Ovary (tissue), 9 donors: Measurements from ENCODE around the gene SARM1. TPM values are rescaled to one million over a fixed set of nuclear protein-coding genes. Genes with fewer than 3 reads are reported as not detected.

Source experiments
- DNase-seq, 5 donors: peaks; one replicate each; pipeline ENCODE4 v3.0.0-alpha.2; 2019 to 2020
- H3K27ac ChIP-seq, 2 donors: fragments of 200-600 bp; one replicate each; pipeline versions ENCODE4 v1.5.1 to v1.8.0; 2019 to 2022
- H3K27me3 ChIP-seq: fragments of 200-600 bp; one replicate; pipeline ENCODE4 v1.8.0; 2022
- H3K36me3 ChIP-seq: fragments of 200-600 bp; sonication (generic); one replicate; pipeline ENCODE4 v1.5.1; 2019
- H3K4me1 ChIP-seq: one replicate; pipeline ENCODE4 v1.8.1; 2013; ENCODE audit warnings: mild to moderate bottlenecking, moderate library complexity; ENCODE audit not compliant: insufficient read depth
- H3K4me3 ChIP-seq: fragments of 200-600 bp; sonication (generic); one replicate; pipeline ENCODE4 v1.5.1; 2017
- H3K9me3 ChIP-seq, 2 donors: fragments of 200-600 bp in 1 of 2; sonication (generic) in 1 of 2; one replicate each; pipeline versions ENCODE4 v1.5.1 to v1.8.1; 2013 to 2019; ENCODE audit warnings: mild to moderate bottlenecking in 1 of 2, moderate library complexity in 1 of 2
- CTCF ChIP-seq, 3 donors: fragments of 450-650 bp in 2 of 3; fragments of 200-600 bp in 1 of 3; IDR thresholded peaks; one replicate each; pipeline versions ENCODE4 v1.5.1 to v1.8.0; 2016 to 2022; ENCODE audit warnings: antibody characterized with exemption in 3 of 3, mild to moderate bottlenecking in 1 of 3
- EP300 ChIP-seq: sonication (generic); formaldehyde crosslinking; IDR thresholded peaks from one replicate; pipeline ENCODE4 v1.6.1; 2017; ENCODE audit warnings: antibody characterized with exemption
- POLR2A ChIP-seq: fragments of 450-650 bp; IDR thresholded peaks from one replicate; pipeline ENCODE4 v1.6.1; 2017; ENCODE audit warnings: antibody characterized with exemption, mild to moderate bottlenecking, moderate library complexity
- WGBS, 3 donors: extraction: QIAGEN DNeasy Blood & Tissue Kit in 1 of 3; methylation state at CpG; one replicate each; pipeline versions ENCODE4 v1.1.5 to v1.1.7; 2013 to 2017; 5-methylcytosine and 5-hydroxymethylcytosine counted together
- intact Hi-C, 4 donors: fragments of 100-400 bp; cut with DNase I; formaldehyde crosslinking; loops; one replicate each; pipeline versions ENCODE4 v1.11.0 to v1.15.1; 2022 to 2023
- polyA plus RNA-seq, 2 donors: library from polyadenylated mRNA; stranded (reverse); fragments of 200-250 nt in 1 of 2; fragments of 350-450 nt in 1 of 2; fragmentation: Illumina TruSeq in 1 of 2; extraction: RNeasy Lipid Tissue Mini Kit (QIAGEN cat#74804) in 1 of 2; gene quantifications; one replicate each; pipeline ENCODE4 v1.2.3, GENCODE V29; 2013 to 2014
- total RNA-seq, 7 donors: library from RNA; depleted of rRNA in 2 of 7; stranded (reverse); fragments of >200 nt in 2 of 7; fragmentation: NEBNext Ultra II Directional in 3 of 7; extraction: Animal tissue kit (Norgen Biotek cat#: 25700) in 3 of 7; gene quantifications; one replicate each; pipeline versions ENCODE4 v1.1.0 to v1.2.4, GENCODE V29; 2016 to 2023
- donor health status: DM: no; HTN: no; CAD: no; lungs with moderate emphysema.
- donor health status: DM: no; HTN: no; CAD: no.
- donor health status: Bipolar disorder and iron deficiency.
- donor health status: DM: yes; HTN: yes; CAD: no.
- donor health status: DM: no; HTN: no; CAD: no.
- donor health status: DM: yes; HTN: yes; CAD: no.

The SARM1 gene
- total and polyA plus RNA-seq, 9 donors: 7.4 to 21.5 (median 14.1) TPM

- H3K27me3 ChIP-seq: no peaks in the 10 kb centered on the region
- 13 to 24% (median 16%) methylated on average over 2 of the region's 2 CpGs for WGBS, 3 donors
- no peak overlapping the region for H3K4me3 ChIP-seq
- peak overlapping the region in 1 of 2 donors; percentile 69 for H3K27ac ChIP-seq
- no peak for TF ChIP-seq EP300
- TF ChIP-seq POLR2A: no peak
- TF ChIP-seq CTCF (IDR thresholded peaks at IDR 0.05): no peak
- peaks cover 23% of the 10 kb centered on the region for H3K4me1 ChIP-seq
- intact Hi-C loops: no loop called here
- H3K36me3 ChIP-seq: no peaks in the 10 kb centered on the region
- no peaks in the 10 kb centered on the region for H3K9me3 ChIP-seq
- DNase-seq: no peak
These were observed 25.3 kb upstream of the SARM1 start for GRCh38 chr17:28346199-28346580.

- Histone ChIP-seq H3K9me3 (no peaks in the 10 kb centered on the region), H3K27me3 (no peaks in the 10 kb centered on the region), H3K27ac (peak overlapping the region in 1 of 2 donors; percentile 69), H3K4me3 (no peak overlapping the region), H3K4me1 (peaks cover 23% of the 10 kb centered on the region), H3K36me3 (no peaks in the 10 kb centered on the region)
- TF ChIP-seq POLR2A (no peak), CTCF (IDR thresholded peaks at IDR 0.05) (peak in 1 of 3 donors; percentile 42), EP300 (no peak)
- DNase-seq: peak in 4 of 5 donors; percentile 57 to 76 (median 66)
- intact Hi-C loops: no loop called here
- WGBS, 3 donors: 5 to 18% (median 12%) methylated on average over 7 of the region's 7 CpGs
These were observed 24.7 kb upstream of the SARM1 start for GRCh38 chr17:28346746-28347246.

- DNase-seq: peak in 3 of 5 donors; percentile 38 to 60 (median 46)
- H3K9me3 ChIP-seq: no peaks in the 10 kb centered on the region
- no peaks in the 10 kb centered on the region for H3K36me3 ChIP-seq
- no peak overlapping the region for H3K4me3 ChIP-seq
- H3K27me3 ChIP-seq: no peaks in the 10 kb centered on the region
- WGBS, 3 donors: 17 to 40% (median 17%) methylated on average over 8 of the region's 8 CpGs
- peaks cover 23% of the 10 kb centered on the region for H3K4me1 ChIP-seq
- TF ChIP-seq CTCF (IDR thresholded peaks at IDR 0.05): no peak
- peak overlapping the region; percentile 12 to 69 for H3K27ac ChIP-seq
- intact Hi-C loops: no loop called here
These were observed 24.1 kb upstream of the SARM1 start for GRCh38 chr17:28347261-28347891.

- no peaks in the 10 kb centered on the region for H3K27me3 ChIP-seq
- WGBS, 3 donors: 52 to 93% (median 69%) methylated on average over 3 of the region's 3 CpGs
- peaks cover 23% of the 10 kb centered on the region for H3K4me1 ChIP-seq
- no peaks in the 10 kb centered on the region for H3K36me3 ChIP-seq
- no peak overlapping the region for H3K4me3 ChIP-seq
- intact Hi-C loops: no loop called here
- no peak for DNase-seq
- H3K27ac ChIP-seq: no peak overlapping the region
- no peaks in the 10 kb centered on the region for H3K9me3 ChIP-seq
- no peak for TF ChIP-seq POLR2A
- no peak for TF ChIP-seq EP300
- no peak for TF ChIP-seq CTCF (IDR thresholded peaks at IDR 0.05)
These were observed 22.5 kb upstream of the SARM1 start for GRCh38 chr17:28348979-28349378.
